ENCODE data around the gene SLC8B1. TPM values are rescaled to one million over a fixed set of nuclear protein-coding genes. Genes with fewer than 3 reads are reported as not detected.

The SLC8B1 gene
- total RNA-seq, 4 donors from 2014 or later, result 76.5 to 256 (median 95.5) TPM

GRCh38 chr12:113330505-113330904 lies 4.4 kb downstream of the SLC8B1 start:
- peaks cover 0 to 20% (median 18%) of the 10 kb centered on the region in 4 donors for H3K4me1 ChIP-seq
- WGBS, 2 donors (ENCODE audit: low coverage in 1 of 2), result 93% methylated on average over 2 of the region's 2 CpGs; no CpG with 5 or more reads in 1 of the 2 donors
- intact Hi-C loops (cut with DNase I; ENCODE audit: low total_unique reads) (no loop called here), in situ Hi-C loops (cut with MboI; ENCODE audit: low pct_ligation_motif_present in 1 of 4, low pct_unique_long_range_greater_than_20kb in 1 of 4, low sequenced_read_pairs in 3 of 4) (loop anchor here in 1 of 4 donors (25.0 kb wide), 1 partner anchor 143 kb away; the partner anchor contains the start of genes DDX54 and RITA1)
- H3K27me3 ChIP-seq, result no peaks in the 10 kb centered on the region
- TF ChIP-seq POLR2A (IDR thresholded peaks at IDR 0.05) (no peak), CTCF (IDR thresholded peaks at IDR 0.05) (no peak)
- no peak overlapping the region for H3K27ac ChIP-seq
- no peaks in the 10 kb centered on the region for H3K36me3 ChIP-seq
- DNase-seq, result no peak
- H3K4me3 ChIP-seq, result no peak overlapping the region
- H3K9me3 ChIP-seq, result no peaks in the 10 kb centered on the region

GRCh38 chr12:113329791-113330417 lies 5.0 kb downstream of the SLC8B1 start:
- H3K27ac ChIP-seq, result no peak overlapping the region
- no peaks in the 10 kb centered on the region for H3K9me3 ChIP-seq
- H3K4me1 ChIP-seq, result peaks cover 0 to 17% (median 14%) of the 10 kb centered on the region in 4 donors
- intact Hi-C loops (cut with DNase I; ENCODE audit: low total_unique reads) (no loop called here), in situ Hi-C loops (cut with MboI; ENCODE audit: low pct_ligation_motif_present in 1 of 4, low pct_unique_long_range_greater_than_20kb in 1 of 4, low sequenced_read_pairs in 3 of 4) (loop anchor here in 1 of 4 donors (25.0 kb wide), 1 partner anchor 143 kb away; the partner anchor contains the start of genes DDX54 and RITA1)
- 94% methylated on average over 1 of the region's 1 CpG; no CpG with 5 or more reads in 1 of the 2 donors for WGBS, 2 donors (ENCODE audit: low coverage in 1 of 2)
- no peak overlapping the region for H3K4me3 ChIP-seq
- DNase-seq, result no peak
- TF ChIP-seq POLR2A (IDR thresholded peaks at IDR 0.05) (no peak), EP300 (IDR thresholded peaks at IDR 0.05; ENCODE audit: low read depth) (no peak), POLR2AphosphoS5 (IDR thresholded peaks at IDR 0.05) (no peak), CTCF (IDR thresholded peaks at IDR 0.05) (no peak)
- H3K27me3 ChIP-seq, result no peaks in the 10 kb centered on the region
- H3K36me3 ChIP-seq, result no peaks in the 10 kb centered on the region

DNA sequence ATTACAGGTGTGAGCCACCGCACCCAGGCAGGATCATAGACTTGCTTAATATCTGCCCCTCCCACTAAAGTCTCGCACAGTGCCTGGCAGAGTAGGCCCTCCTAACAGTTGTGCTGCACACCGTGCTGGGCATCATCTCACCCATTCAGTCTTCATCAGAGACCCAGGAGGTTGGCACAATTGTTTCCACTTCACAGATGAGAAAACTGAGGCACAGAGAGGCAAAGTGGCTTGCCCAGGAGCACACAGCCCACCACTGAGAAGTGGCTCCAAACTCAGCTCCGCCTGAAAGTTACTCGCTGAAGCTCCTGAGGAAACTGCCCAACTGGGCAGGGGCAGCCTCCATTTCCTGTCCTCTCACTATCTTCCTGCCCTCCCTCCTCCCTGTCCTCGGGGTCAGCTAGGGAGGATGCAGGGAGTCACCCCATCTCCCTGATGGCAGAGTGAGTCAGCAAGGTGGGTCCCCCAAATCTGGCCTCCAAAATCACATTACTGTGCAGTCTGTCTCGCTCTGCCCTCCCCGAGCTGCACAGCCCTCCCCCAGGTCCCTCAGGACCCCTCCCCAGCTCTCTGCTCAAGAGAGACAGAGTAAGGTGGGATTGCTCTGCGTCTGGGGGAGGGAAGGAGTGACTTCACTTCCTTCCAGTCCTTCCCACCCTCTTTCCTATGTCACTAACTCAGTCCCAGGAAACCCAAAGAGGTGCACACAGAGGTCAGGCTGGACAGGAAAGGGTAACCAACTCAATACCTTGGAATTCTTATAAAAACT lies 5.7 kb downstream of the SLC8B1 start:
- no peak for DNase-seq
- 89% methylated on average over 9 of the region's 9 CpGs; no CpG with 5 or more reads in 1 of the 2 donors for WGBS, 2 donors (ENCODE audit: low coverage in 1 of 2)
- in situ Hi-C loops (cut with MboI; ENCODE audit: low pct_ligation_motif_present in 1 of 4, low pct_unique_long_range_greater_than_20kb in 1 of 4, low sequenced_read_pairs in 3 of 4), result loop anchor here in 1 of 4 donors (25.0 kb wide), 1 partner anchor 142 kb away; the partner anchor contains the start of genes DDX54 and RITA1

More for the DNA sequence above, 5.7 kb downstream of the SLC8B1 start:
- Histone ChIP-seq H3K27ac (no peak overlapping the region), H3K4me1 (peaks cover 0 to 14% (median 14%) of the 10 kb centered on the region in 4 donors), H3K36me3 (no peaks in the 10 kb centered on the region), H3K27me3 (no peaks in the 10 kb centered on the region), H3K9me3 (no peaks in the 10 kb centered on the region), H3K4me3 (no peak overlapping the region)
- TF ChIP-seq POLR2A (IDR thresholded peaks at IDR 0.05) (no peak), EP300 (IDR thresholded peaks at IDR 0.05; ENCODE audit: low read depth) (no peak), CTCF (IDR thresholded peaks at IDR 0.05) (no peak)
- intact Hi-C loops (cut with DNase I; ENCODE audit: low total_unique reads), result no loop called here
